AG04450 (cell line): ENCODE data around the gene DRC1. TPM values are rescaled to one million over a fixed set of nuclear protein-coding genes. Genes with fewer than 3 reads are reported as not detected.

Experiments
- CTCF ChIA-PET: fragments of 300-600, 350-600 bp; formaldehyde crosslinking; extraction: SDS; loops from one replicate; lab custom pipeline; 2022; ENCODE audit warnings: antibody characterized with exemption, inconsistent platforms; lab: Charles Lee
- POLR2A ChIA-PET: fragments of 350-600 bp; formaldehyde crosslinking; extraction: SDS; loops from one replicate; lab custom pipeline; 2021; ENCODE audit warnings: antibody characterized with exemption, inconsistent platforms; lab: Yijun Ruan, JAX
- DNase-seq: peaks from one replicate; pipeline ENCODE4 v3.0.0-alpha.2; 2011; ENCODE audit warnings: low read depth, low spot score
- H3K27ac ChIP-seq: one replicate; pipeline ENCODE4 v1.5.1; 2012; ENCODE audit warnings: low read depth, low read length, control low read depth
- H3K27me3 ChIP-seq: one replicate; pipeline ENCODE4 v1.6.0; 2012; ENCODE audit warnings: low read length; ENCODE audit not compliant: control insufficient read depth, insufficient read depth
- H3K4me3 ChIP-seq: 2 replicates; pipeline ENCODE4 v1.5.1; 2011; ENCODE audit warnings: mild to moderate bottlenecking, low read depth, low read length, control low read depth
- H3K9me3 ChIP-seq: 2 replicates; pipeline ENCODE4 v1.5.1; 2012; ENCODE audit warnings: low read length; ENCODE audit not compliant: control insufficient read depth, insufficient read depth
- polyA plus RNA-seq: library from polyadenylated mRNA; depleted of rRNA; stranded (reverse); fragments of >200 nt; gene quantifications from 2 replicates; pipeline ENCODE4 v1.2.3, GENCODE V29; 2011
- TF ChIP-seq, protein P1 (sequence below): IDR thresholded peaks from 2 replicates; pipeline ENCODE4 v1.5.1; 2011; ENCODE audit warnings: low read depth, low read length, control low read depth, inconsistent platforms

Gene DRC1
- polyA plus RNA-seq, 1 experiment: not detected

DNA sequence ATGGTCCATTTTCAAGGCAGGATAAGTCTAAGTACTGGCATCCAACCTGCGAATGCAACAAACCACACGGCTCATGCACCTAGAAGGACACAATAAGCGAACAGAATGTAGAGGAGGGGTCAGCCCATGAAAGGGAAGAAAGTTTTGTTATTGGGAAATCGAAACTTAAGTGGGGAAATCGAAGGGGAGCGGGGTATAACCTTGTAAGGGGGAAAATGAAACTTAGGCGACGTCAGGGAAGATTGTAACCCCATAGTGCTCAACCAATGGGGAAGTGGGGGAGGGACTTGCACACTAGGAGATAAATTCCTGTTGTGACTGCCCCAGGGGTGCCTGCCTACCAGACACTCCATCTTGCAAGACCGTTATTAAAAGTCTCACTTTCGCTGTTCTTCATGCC, 91.8 kb downstream of the DRC1 start:
- TF ChIP-seq, protein P1, sequence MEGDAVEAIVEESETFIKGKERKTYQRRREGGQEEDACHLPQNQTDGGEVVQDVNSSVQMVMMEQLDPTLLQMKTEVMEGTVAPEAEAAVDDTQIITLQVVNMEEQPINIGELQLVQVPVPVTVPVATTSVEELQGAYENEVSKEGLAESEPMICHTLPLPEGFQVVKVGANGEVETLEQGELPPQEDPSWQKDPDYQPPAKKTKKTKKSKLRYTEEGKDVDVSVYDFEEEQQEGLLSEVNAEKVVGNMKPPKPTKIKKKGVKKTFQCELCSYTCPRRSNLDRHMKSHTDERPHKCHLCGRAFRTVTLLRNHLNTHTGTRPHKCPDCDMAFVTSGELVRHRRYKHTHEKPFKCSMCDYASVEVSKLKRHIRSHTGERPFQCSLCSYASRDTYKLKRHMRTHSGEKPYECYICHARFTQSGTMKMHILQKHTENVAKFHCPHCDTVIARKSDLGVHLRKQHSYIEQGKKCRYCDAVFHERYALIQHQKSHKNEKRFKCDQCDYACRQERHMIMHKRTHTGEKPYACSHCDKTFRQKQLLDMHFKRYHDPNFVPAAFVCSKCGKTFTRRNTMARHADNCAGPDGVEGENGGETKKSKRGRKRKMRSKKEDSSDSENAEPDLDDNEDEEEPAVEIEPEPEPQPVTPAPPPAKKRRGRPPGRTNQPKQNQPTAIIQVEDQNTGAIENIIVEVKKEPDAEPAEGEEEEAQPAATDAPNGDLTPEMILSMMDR: no peak
- Histone ChIP-seq H3K27ac (no peak overlapping the region), H3K27me3 (peaks cover 23% of the 10 kb centered on the region), H3K4me3 (no peak overlapping the region), H3K9me3 (no peaks in the 10 kb centered on the region)
- CTCF ChIA-PET: no interaction called here
- no peak for DNase-seq
- POLR2A ChIA-PET: no interaction called here

GRCh38 chr2:26494199-26494598, 92.5 kb downstream of the DRC1 start:
- Histone ChIP-seq H3K27ac (no peak overlapping the region), H3K4me3 (no peak overlapping the region), H3K9me3 (no peaks in the 10 kb centered on the region), H3K27me3 (peaks cover 29% of the 10 kb centered on the region)
- DNase-seq: no peak
- CTCF ChIA-PET: no interaction called here
- TF ChIP-seq, protein P1: no peak
- POLR2A ChIA-PET: no interaction called here

DNA sequence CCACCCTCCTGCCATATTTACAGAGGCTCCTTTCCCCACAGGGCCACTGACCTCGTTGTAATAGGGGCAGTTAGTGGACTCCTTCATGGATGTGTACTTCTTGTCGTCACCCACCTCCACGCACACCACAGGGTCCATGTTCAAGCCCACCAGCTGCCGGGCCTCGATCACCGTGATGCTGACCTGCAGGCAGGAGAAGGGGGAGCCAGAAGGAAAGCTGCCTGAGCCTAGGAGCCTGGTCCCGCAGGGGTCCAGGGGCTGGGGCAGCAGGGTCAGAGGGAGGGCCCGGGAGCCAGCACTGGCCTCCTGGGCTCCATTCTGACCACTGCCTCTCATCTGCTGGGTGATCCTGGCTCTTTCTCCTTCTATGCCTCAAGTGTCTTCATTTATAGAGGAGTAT, 93.2 kb downstream of the DRC1 start:
- ChIA-PET CTCF (no interaction called here), POLR2A (no interaction called here)
- Histone ChIP-seq H3K9me3 (no peaks in the 10 kb centered on the region), H3K27me3 (peaks cover 30% of the 10 kb centered on the region), H3K4me3 (no peak overlapping the region), H3K27ac (no peak overlapping the region)
- no peak for DNase-seq
- TF ChIP-seq, protein P1: no peak

GRCh38 chr2:26495705-26496297, 94.1 kb downstream of the DRC1 start:
- H3K9me3 ChIP-seq: no peaks in the 10 kb centered on the region
- no peak for DNase-seq
- CTCF ChIA-PET: no interaction called here
- TF ChIP-seq, protein P1: no peak
- H3K27me3 ChIP-seq: peaks cover 39% of the 10 kb centered on the region
- no peak overlapping the region for H3K4me3 ChIP-seq
- H3K27ac ChIP-seq: no peak overlapping the region
- POLR2A ChIA-PET: no interaction called here

- ChIA-PET POLR2A (no interaction called here), CTCF (no interaction called here)
- Histone ChIP-seq H3K4me3 (no peak overlapping the region), H3K27ac (no peak overlapping the region), H3K9me3 (no peaks in the 10 kb centered on the region; the same call in 1 of the 2 replicates), H3K27me3 (peaks cover 65% of the 10 kb centered on the region)
- TF ChIP-seq, protein P1: no peak
- DNase-seq: no peak
Observed at GRCh38 chr2:26500406-26500805, 98.7 kb downstream of the DRC1 start.
